GM12878 (cell line): ENCODE measurements around the gene TMOD3. TPM values are rescaled to one million over a fixed set of nuclear protein-coding genes. Genes with fewer than 3 reads are reported as not detected.

Experiments
- CTCF ChIP-seq, 3 experiments: IDR thresholded peaks in 2 of 3; conservative IDR thresholded peaks in 1 of 3; 2 replicates each; pipeline ENCODE4 v1.5.1; 2011; ENCODE audit warnings: low read depth in 3 of 3, low read length in 3 of 3, mild to moderate bottlenecking in 3 of 3, control low read depth in 2 of 3, moderate library complexity in 2 of 3, inconsistent platforms in 1 of 3, mixed read lengths in 1 of 3; ENCODE audit not compliant: control insufficient read depth in 2 of 3, insufficient read depth in 1 of 3; ENCODE audit errors: extremely low read depth in 1 of 3
- ETV6 ChIP-seq, 2 experiments: fragments of 450-650 bp in 1 of 2; IDR thresholded peaks in 1 of 2; conservative IDR thresholded peaks in 1 of 2; 2 replicates each; pipeline ENCODE4 v1.6.1; 2014; ENCODE audit warnings: antibody characterized with exemption in 1 of 2, borderline replicate concordance in 1 of 2, low read depth in 1 of 2, mild to moderate bottlenecking in 1 of 2, moderate library complexity in 1 of 2
- IKZF2 ChIP-seq, 2 experiments: fragments of 450-650 bp; IDR thresholded peaks; 2 replicates each; pipeline ENCODE4 v1.6.1; 2017; ENCODE audit warnings: mild to moderate bottlenecking in 2 of 2, moderate library complexity in 2 of 2
- RAD51 ChIP-seq: fragments of 450-650 bp; IDR thresholded peaks from 2 replicates; pipeline ENCODE4 v1.6.1; 2016; ENCODE audit warnings: moderate library complexity, mild to moderate bottlenecking, inconsistent platforms
- polyA plus RNA-seq, 11 experiments: library from polyadenylated mRNA; depleted of rRNA in 4 of 11; unstranded in 6 of 11; stranded (reverse) in 5 of 11; fragments of >200 nt; fragmentation: Nextera tagmentation in 4 of 11; fragmentation: Illumina TruSeq in 1 of 11; extraction: Ambion mirVana in 4 of 11; extraction: Trizol in 1 of 11; gene quantifications; 1 replicate in 1 of 11; 2 replicates in 10 of 11; pipeline versions ENCODE4 v1.2.1 to v1.2.3, GENCODE V29; 2011 to 2016; ENCODE audit warnings: inconsistent platforms in 2 of 11, missing spikeins in 2 of 11, low read depth in 1 of 11
- total RNA-seq, 4 experiments: library from RNA; depleted of rRNA in 3 of 4; stranded (reverse); fragments of >200 nt in 3 of 4; fragmentation: Illumina TruSeq in 1 of 4; extraction: Trizol in 1 of 4; gene quantifications; 2 replicates each; pipeline versions ENCODE4 v1.2.1 to v1.2.3, GENCODE V29; 2013 to 2021
- TF ChIP-seq, protein P1 (sequence below): fragments of 450-650 bp; IDR thresholded peaks from 2 replicates; pipeline ENCODE4 v1.6.1; 2016; ENCODE audit warnings: mild to moderate bottlenecking, moderate library complexity, borderline replicate concordance

TMOD3 gene
- total and polyA plus RNA-seq, 10 of the 15 experiments (the other 5 are each of a cell fraction or from before 2014, with no cell fraction given) = 5.2 to 39.4 (median 22.5) TPM

DNA sequence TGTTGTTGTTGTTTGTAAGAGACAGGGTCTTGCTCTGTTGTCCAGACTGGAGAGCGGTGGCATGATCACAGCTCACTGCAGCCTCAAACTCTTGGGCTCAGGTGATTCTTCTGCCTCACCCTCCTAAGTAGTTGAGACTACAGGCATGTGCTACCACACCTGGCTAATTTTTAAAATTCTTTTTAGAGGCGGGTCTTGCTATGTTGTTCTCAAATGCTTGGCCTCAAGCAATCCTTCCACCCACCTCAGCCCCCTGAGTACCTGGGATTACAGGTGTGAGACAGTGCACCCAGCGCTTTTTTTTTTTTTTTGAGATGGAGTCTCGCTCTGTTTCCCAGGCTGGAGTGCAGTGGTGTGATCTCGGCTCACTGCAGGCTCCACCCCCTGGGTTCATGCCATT, 46.7 kb downstream of the TMOD3 start (continued):
- no peak for TF ChIP-seq CTCF (IDR thresholded peaks at IDR 0.05 in 2 of 3, conservative IDR thresholded peaks at IDR 0.05 in 1 of 3; ENCODE audit: control insufficient read depth in 2 of 3, extremely low read depth in 1 of 3, insufficient read depth in 1 of 3, low read depth in 3 of 3, low read length in 3 of 3)
- no peak for TF ChIP-seq RAD51
- TF ChIP-seq, protein P1, sequence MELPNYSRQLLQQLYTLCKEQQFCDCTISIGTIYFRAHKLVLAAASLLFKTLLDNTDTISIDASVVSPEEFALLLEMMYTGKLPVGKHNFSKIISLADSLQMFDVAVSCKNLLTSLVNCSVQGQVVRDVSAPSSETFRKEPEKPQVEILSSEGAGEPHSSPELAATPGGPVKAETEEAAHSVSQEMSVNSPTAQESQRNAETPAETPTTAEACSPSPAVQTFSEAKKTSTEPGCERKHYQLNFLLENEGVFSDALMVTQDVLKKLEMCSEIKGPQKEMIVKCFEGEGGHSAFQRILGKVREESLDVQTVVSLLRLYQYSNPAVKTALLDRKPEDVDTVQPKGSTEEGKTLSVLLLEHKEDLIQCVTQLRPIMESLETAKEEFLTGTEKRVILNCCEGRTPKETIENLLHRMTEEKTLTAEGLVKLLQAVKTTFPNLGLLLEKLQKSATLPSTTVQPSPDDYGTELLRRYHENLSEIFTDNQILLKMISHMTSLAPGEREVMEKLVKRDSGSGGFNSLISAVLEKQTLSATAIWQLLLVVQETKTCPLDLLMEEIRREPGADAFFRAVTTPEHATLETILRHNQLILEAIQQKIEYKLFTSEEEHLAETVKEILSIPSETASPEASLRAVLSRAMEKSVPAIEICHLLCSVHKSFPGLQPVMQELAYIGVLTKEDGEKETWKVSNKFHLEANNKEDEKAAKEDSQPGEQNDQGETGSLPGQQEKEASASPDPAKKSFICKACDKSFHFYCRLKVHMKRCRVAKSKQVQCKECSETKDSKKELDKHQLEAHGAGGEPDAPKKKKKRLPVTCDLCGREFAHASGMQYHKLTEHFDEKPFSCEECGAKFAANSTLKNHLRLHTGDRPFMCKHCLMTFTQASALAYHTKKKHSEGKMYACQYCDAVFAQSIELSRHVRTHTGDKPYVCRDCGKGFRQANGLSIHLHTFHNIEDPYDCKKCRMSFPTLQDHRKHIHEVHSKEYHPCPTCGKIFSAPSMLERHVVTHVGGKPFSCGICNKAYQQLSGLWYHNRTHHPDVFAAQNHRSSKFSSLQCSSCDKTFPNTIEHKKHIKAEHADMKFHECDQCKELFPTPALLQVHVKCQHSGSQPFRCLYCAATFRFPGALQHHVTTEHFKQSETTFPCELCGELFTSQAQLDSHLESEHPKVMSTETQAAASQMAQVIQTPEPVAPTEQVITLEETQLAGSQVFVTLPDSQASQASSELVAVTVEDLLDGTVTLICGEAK = no peak
- no peak for TF ChIP-seq IKZF2 (IDR thresholded peaks at IDR 0.05)
- TF ChIP-seq ETV6 (conservative IDR thresholded peaks at IDR 0.05 in 1 of 2, IDR thresholded peaks at IDR 0.05 in 1 of 2; ENCODE audit: borderline replicate concordance in 1 of 2, low read depth in 1 of 2) = no peak
